Endothelial cell of umbilical vein (primary cell): ENCODE results near the gene PCDH15. TPM values are rescaled to one million over a fixed set of nuclear protein-coding genes. Genes with fewer than 3 reads are reported as not detected.

Source experiments
- BruUV-seq: library from RNA; stranded (reverse); fragments of 400-500 nt; replicated peaks from 2 replicates; lab custom pipeline; 2021; lab: Mats Ljungman, UMichigan
- CTCF ChIA-PET: fragments of 300-600, 350-600 bp; sonication (Branson Sonifier 250); formaldehyde crosslinking; loops from one replicate; lab custom pipeline; 2021; ENCODE audit warnings: antibody characterized with exemption, inconsistent platforms; lab: Charles Lee
- POLR2A ChIA-PET: fragments of 300-600, 350-600 bp; sonication (Branson Sonifier 250); formaldehyde crosslinking; loops from one replicate; lab custom pipeline; 2021; ENCODE audit warnings: antibody characterized with exemption, inconsistent platforms; lab: Charles Lee
- DNase-seq: peaks from one replicate; pipeline ENCODE4 v3.0.0-alpha.2; 2011; ENCODE audit warnings: low read depth, low spot score
- FAIRE-seq: peaks from 2 replicates; lab custom pipeline; 2011; peaks lifted over from hg19 to GRCh38; lab: Jason Lieb, UNC
- H2AFZ ChIP-seq: 2 replicates; pipeline ENCODE4 v1.6.0; 2012; ENCODE audit warnings: low read depth, low read length, control low read depth, inconsistent platforms
- H3K27ac ChIP-seq: 2 replicates; pipeline ENCODE4 v1.5.1; 2011; ENCODE audit warnings: low read depth, mild to moderate bottlenecking, control low read depth, low read length, moderate library complexity; ENCODE audit not compliant: insufficient read depth
- H3K27me3 ChIP-seq, 2 experiments: 2 replicates each; pipeline versions ENCODE4 v1.6.0 to v1.6.1; 2011; ENCODE audit warnings: low read length in 2 of 2, mixed read lengths in 1 of 2; ENCODE audit not compliant: control insufficient read depth in 2 of 2, insufficient read depth in 2 of 2
- H3K36me3 ChIP-seq, 2 experiments: 2 replicates in 1 of 2; 3 replicates in 1 of 2; pipeline ENCODE4 v1.5.1; 2011; ENCODE audit warnings: low read length in 2 of 2, mild to moderate bottlenecking in 1 of 2, moderate library complexity in 1 of 2; ENCODE audit not compliant: control insufficient read depth in 2 of 2, insufficient read depth in 2 of 2; ENCODE audit errors: extremely low read depth in 1 of 2
- H3K4me1 ChIP-seq: 3 replicates; pipeline ENCODE4 v1.5.1; 2011; ENCODE audit warnings: mild to moderate bottlenecking, low read length; ENCODE audit not compliant: control insufficient read depth, insufficient read depth; ENCODE audit errors: extremely low read depth
- H3K4me2 ChIP-seq: 2 replicates; pipeline ENCODE4 v1.6.1; 2011; ENCODE audit warnings: low read length, control low read depth, mixed read lengths; ENCODE audit not compliant: insufficient read depth
- H3K4me3 ChIP-seq, 3 experiments: fragments of 200-600 bp in 1 of 3; sonication (generic), shearing (Covaris generic) in 1 of 3; replicated peaks in 1 of 3; 2 replicates each; pipeline ENCODE4 v1.5.1; 2011 to 2016; ENCODE audit warnings: control low read depth in 3 of 3, low read length in 3 of 3, mild to moderate bottlenecking in 2 of 3, inconsistent platforms in 1 of 3, low read depth in 1 of 3, moderate library complexity in 1 of 3; ENCODE audit not compliant: insufficient read depth in 1 of 3
- H3K79me2 ChIP-seq: 2 replicates; pipeline ENCODE4 v1.6.0; 2012; ENCODE audit warnings: low read length, inconsistent platforms; ENCODE audit not compliant: control insufficient read depth, insufficient read depth
- H3K9ac ChIP-seq: replicated peaks from 2 replicates; pipeline ENCODE3; 2011; ENCODE audit warnings: low read length, control low read depth; ENCODE audit not compliant: insufficient read depth; ENCODE audit errors: extremely low read depth
- H3K9me1 ChIP-seq: replicated peaks from 3 replicates; pipeline ENCODE4 v1.6.0; 2011; ENCODE audit warnings: mild to moderate bottlenecking, low read length; ENCODE audit not compliant: control insufficient read depth, insufficient read depth; ENCODE audit errors: extremely low read depth
- H3K9me3 ChIP-seq: replicated peaks from 2 replicates; pipeline ENCODE4 v1.5.1; 2012; ENCODE audit warnings: low read length, inconsistent platforms; ENCODE audit not compliant: control insufficient read depth, insufficient read depth
- H4K20me1 ChIP-seq: replicated peaks from 2 replicates; pipeline ENCODE3; 2011; ENCODE audit warnings: mild to moderate bottlenecking, low read length; ENCODE audit not compliant: control insufficient read depth, insufficient read depth; ENCODE audit errors: extremely low read depth
- EZH2 ChIP-seq: IDR thresholded peaks from 2 replicates; pipeline ENCODE4 v1.6.1; 2012; ENCODE audit warnings: borderline replicate concordance, low read depth, mild to moderate bottlenecking, moderate library complexity, low read length, inconsistent platforms; ENCODE audit not compliant: severe bottlenecking
- JUN ChIP-seq: IDR thresholded peaks from 2 replicates; pipeline ENCODE4 v1.6.1; 2011; ENCODE audit warnings: borderline replicate concordance, low read depth; ENCODE audit not compliant: insufficient read length, insufficient read depth
- MYC ChIP-seq: IDR thresholded peaks from one replicate; pipeline ENCODE4 v1.6.1; 2011; ENCODE audit warnings: mild to moderate bottlenecking, low read depth, low read length
- dilution Hi-C: fragments of 300-500 bp; cut with MboI; formaldehyde crosslinking; loops from one replicate; pipeline ENCODE4 v1.15.0; 2019; ENCODE audit warnings: low sequenced_read_pairs; ENCODE audit not compliant: extremely low pct_ligation_motif_present
- intact Hi-C: fragments of 100-400 bp; cut with micrococcal nuclease; formaldehyde crosslinking; loops from one replicate; pipeline ENCODE4 v1.10.0; 2022
- microRNA counts: library from miRNA; unstranded; fragments of <30 nt; microRNA quantifications from one replicate; lab custom pipeline; 2016
- microRNA-seq: library from miRNA; unstranded; fragments of <30 nt; microRNA quantifications from one replicate; pipeline ENCODE4 v1.2.0, GENCODE V29; 2021; ENCODE audit warnings: borderline number of aligned reads, borderline replicate concordance
- polyA plus RNA-seq, 4 experiments: library from polyadenylated mRNA; depleted of rRNA in 3 of 4; stranded (reverse) in 3 of 4; unstranded in 1 of 4; fragments of >200 nt; gene quantifications; 2 replicates each; pipeline versions ENCODE4 v1.2.1 to v1.2.3, GENCODE V29; 2011 to 2012; ENCODE audit warnings: missing spikeins in 1 of 4
- small RNA-seq: library from RNA; depleted of rRNA; stranded (forward); fragments of <200 nt; gene quantifications from one replicate; pipeline ENCODE3, GENCODE V24; 2012; ENCODE audit warnings: low replicate concordance, low read depth; ENCODE audit not compliant: insufficient read depth, insufficient read length
- total RNA-seq: library from RNA; stranded (reverse); gene quantifications from 2 replicates; pipeline ENCODE4 v1.2.3, GENCODE V29; 2021

PCDH15 gene
- total and polyA plus RNA-seq, 2 donors (not counting 3 experiments of a cell fraction or from before 2014, with no cell fraction given): 0.04 TPM; not detected in 1

DNA sequence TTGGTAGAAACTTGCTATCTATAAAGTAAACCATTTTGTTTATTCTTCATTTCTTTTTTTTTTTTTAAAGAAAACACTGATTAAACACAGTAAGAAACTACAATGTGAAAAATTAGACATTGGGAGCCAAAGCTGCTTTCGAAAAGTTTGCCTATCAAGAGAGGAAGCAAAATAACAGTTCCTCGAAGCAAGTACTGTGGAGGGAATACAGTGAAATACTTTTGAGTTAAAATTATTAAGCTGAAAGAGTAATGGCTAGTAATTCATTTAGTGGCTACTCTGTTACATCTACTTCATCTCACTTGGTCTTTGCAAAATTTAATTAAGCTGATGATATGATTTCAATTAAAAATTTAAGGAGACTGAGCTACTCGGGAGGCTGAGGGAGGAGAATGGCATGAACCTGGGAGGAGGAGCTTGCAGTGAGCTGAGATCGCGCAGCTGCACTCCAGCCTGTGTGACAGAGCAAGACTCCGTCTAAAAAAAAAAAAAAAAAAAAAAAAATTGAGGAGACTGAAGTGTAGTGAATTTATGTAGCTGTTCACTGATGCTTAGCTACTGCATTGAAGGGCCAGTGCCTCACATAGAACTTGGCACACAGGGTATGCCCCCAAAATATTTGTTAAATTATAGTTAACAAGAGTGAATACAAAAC lies 1046.3 kb downstream of the PCDH15 start:
- Histone ChIP-seq H3K4me2 (no peak overlapping the region), H3K4me1 (no peaks in the 10 kb centered on the region), H3K9me1 (no peaks in the 10 kb centered on the region), H3K79me2 (no peaks in the 10 kb centered on the region), H4K20me1 (no peaks in the 10 kb centered on the region), H3K4me3 (no peak overlapping the region), H3K9me3 (no peaks in the 10 kb centered on the region), H3K27me3 (no peaks in the 10 kb centered on the region), H3K9ac (no peak overlapping the region), H3K27ac (no peak overlapping the region), H2AFZ (no peak overlapping the region), H3K36me3 (no peaks in the 10 kb centered on the region)
- DNase-seq: no peak
- no peak for FAIRE-seq
- intact Hi-C loops (no loop called here), dilution Hi-C loops (no loop called here)
- ChIA-PET CTCF (interaction anchor here (1.0 to 1.6 kb wide), 3 partner anchors 11 to 33 kb away, joined by 3 to 4 read pairs (median 3); no protein-coding TSS in a partner anchor), POLR2A (no interaction called here)
- TF ChIP-seq JUN (no peak), EZH2 (no peak), MYC (no peak)
- no TSS peak for BruUV-seq

MicroRNAs encoded within 50 kb of the gene (microRNA counts, 767-probe panel; counts per million panel counts)
- 723 counts per million, percentile 96 among the panel's probes with 10 or more counts for microRNA hsa-miR-548f (lab: Ali Mortazavi, UCI)

Small RNAs within 50 kb of the gene (microRNA-seq; reads per million reads assigned to microRNA genes)
- not detected for gene MIR548F1

Small RNAs within 50 kb of the gene (small RNA-seq; reads per million reads assigned to genes)
- gene AL365496.1 (not detected), gene MIR548F1 (not detected), gene RNU6-687P (not detected)
